ENCODE data around the gene AADACL2.

DNA sequence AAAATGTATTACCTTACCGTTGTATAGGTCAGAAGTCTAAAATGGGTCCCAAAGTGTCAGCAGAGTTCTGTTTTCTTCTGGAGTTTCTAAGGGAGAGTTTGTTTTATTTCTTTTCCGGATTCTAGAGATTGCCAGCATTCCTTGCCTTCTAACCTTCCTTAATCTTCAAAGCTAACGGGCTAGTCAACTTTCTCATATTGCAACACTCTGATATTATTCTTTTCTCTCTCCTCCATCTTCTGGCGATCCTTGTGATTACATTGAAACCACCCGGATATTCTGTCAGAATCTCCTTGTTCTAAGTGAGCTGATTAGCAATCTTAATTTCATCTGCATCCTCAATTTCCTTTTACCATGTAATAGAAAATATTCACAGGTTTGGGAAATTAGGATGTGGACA lies 36.2 kb upstream of the AADACL2 start:
- no peak for TF ChIP-seq CTCF (conservative IDR thresholded peaks at IDR 0.05; ENCODE audit: low read length)
- TF ChIP-seq EZH2phosphoT487 (IDR thresholded peaks at IDR 0.05; ENCODE audit: borderline replicate concordance, low read depth, low read length) = no peak
